Measurements from ENCODE around the gene ELF3.
"Not testable (repeated sequence)": the region's sequence is repeated elsewhere in the genome, so short reads cannot be mapped to it uniquely, and the experiment has no call there.

The ELF3 gene

DNA sequence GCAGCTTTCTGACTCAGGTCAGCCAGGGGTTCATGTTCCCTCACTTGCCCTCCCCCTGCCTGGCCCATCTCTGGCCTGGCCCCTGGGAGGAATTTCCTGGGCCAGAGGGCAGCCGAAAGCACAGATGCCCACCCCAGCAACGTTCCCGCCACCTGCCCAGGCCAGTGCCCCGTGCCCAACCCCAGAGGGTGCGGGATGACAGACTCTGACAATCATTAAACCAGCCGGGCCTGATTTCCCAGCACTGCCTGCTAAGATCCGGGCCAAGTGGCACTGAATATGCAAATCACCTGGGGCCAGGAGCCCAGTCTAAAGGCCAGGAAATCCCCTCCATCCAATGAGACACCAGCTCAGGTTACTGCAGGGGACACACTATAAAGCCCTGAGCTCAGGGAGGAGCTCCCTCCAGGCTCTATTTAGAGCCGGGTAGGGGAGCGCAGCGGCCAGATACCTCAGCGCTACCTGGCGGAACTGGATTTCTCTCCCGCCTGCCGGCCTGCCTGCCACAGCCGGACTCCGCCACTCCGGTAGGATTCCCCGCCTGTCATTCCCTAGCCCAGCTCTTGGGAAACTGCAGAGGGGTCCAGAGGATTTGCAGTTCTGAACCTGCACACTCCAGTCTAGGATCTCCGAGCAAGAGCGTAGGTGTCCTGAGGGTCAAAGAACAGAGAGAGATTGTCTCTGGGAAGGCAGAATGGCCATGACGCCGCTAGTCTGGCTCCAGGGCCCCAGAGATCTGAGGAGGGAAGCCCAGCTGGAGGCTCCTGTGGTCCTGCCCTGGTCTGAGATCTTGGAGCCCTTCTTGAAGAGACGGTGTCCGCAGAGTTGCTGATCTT, at the start of gene ELF3:
TSS of gene ELF3 (plus strand) at position 408 of the 836 bp plus-strand sequence. CDS start 550 bp downstream, outside the sequence.
- DNase-seq (ENCODE audit: low read depth) = no peak

DNA sequence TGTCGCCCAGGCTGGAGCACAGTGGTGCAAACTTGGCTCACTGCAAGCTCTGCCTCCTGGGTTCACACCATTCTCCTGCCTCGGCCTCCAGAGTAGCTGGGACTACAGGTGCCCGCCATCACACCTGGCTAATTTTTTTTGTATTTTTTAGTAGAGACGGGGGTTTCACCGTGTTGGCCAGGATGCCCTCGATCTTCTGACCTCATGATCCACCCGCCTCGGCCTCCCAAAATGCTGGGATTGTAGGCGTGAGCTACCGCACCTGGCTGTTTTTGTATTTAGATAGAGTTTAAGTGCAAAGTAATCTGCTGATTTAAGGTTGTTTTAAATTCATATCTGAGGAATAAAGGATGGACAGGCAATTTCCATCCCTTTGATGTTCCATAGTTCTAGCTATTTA, 48.0 kb upstream of the ELF3 start:
- DNase-seq (ENCODE audit: low read depth) = not testable (repeated sequence)

DNA sequence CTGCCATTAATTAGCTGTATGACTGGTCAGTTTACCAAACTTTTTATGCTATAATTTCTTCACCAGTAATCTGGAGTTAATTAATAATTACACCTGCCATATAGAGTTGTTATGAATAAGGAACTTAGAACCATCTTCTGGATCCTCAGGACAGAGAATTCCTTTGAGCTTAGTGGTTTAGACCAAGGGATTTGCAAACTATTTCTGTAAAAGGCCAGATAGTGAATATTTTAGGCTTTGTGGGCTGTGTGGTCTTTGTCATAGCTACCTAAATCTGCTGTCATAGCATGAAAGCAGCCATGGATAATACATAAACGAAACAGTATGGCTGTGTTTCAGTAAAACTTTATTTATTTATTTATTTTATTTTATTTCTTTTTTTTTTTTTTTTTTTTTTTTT, 46.1 kb upstream of the ELF3 start:
- peak; percentile 88 for DNase-seq (ENCODE audit: low read depth)

DNA sequence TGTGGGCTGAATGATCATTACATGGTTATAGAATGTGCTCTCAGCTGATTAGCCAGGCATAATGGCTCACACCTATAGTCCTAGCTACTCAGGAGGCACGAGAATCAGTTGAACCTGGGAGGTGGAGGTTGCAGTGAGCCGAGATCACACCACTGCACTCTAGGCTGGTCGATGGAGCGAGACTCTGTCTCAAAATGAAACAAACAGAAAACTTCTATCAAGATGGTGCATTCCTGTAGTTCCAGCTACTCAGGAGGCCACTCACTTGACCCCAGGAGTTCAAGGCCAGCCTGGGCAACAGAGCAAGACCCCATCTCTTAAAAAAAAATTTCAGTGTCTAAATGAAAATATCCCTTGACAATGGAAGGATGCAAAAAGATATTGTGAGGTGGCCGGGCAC, 44.2 kb upstream of the ELF3 start:
- no peak for DNase-seq (ENCODE audit: low read depth)

DNA sequence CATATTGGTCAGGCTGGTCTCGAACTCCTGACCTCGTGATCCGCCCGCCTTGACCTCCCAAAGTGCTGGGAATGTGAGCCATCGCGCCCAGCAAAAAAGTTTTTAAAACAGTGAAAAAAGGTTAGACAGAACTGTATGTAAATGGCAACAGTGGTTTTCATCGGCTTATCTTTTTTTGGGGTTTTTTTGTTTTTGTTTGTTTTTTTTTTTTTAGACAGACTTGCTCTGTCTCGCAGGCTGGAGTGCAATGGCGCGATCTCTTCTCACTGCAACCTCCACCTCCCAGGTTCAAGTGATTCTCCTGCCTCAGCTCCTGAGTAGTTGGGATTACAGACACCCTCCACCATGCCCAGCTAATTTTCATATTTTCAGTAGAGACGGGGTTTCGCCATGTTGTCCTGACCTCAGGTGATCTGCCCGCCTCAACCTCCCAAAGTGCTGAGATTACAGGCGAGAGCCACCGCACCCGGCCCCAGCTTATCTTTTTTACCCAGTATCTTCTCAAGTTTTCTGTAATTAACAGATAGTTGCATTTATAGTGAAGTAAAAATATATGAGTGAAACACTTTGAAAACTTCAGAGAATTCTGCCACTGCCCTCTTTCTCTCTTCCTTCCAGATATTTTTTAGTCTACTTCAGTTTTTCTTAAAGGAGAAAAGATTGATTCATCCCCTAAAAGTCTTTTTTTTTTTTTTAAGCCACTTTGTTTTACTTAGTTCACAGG, 42.0 kb upstream of the ELF3 start:
- no peak for DNase-seq (ENCODE audit: low read depth)

DNA sequence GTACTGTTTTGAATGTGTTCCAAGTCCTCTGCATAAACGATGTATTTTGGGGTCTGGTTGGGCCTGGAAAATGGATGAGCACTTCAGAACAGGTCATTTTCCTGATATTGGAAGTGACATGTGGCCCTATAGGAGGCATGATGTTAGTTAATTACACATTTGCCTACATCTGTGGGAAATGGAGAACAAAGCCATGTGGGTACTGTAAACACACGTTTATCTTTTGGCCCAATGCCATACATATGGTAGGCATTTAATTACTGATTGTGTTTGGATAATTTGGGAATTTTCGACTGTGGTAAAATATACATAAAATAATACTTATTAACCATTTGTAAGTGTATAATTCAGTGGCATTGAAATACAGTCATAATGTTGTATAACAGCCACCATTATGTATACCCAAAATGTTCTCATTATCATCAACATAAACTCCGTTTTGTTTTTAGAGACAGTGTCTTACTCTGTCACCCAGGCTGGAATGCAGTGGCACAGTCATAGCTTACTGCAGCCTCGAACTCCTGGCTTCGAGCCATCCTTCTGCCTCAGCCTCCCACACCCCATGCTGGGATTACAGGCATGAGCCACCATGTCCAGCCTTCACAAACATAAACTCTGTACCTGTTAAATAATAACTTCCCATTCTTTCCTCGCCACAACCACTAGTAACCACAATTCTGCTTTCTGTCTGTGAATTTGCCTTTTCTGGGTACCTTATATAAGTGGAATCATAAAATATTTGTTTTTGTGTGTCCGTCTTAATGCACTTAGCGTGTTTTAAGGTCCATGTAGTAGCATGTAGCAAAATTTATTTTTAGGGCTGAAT, 39.8 kb upstream of the ELF3 start:
- DNase-seq (ENCODE audit: low read depth) = peak; percentile 41

DNA sequence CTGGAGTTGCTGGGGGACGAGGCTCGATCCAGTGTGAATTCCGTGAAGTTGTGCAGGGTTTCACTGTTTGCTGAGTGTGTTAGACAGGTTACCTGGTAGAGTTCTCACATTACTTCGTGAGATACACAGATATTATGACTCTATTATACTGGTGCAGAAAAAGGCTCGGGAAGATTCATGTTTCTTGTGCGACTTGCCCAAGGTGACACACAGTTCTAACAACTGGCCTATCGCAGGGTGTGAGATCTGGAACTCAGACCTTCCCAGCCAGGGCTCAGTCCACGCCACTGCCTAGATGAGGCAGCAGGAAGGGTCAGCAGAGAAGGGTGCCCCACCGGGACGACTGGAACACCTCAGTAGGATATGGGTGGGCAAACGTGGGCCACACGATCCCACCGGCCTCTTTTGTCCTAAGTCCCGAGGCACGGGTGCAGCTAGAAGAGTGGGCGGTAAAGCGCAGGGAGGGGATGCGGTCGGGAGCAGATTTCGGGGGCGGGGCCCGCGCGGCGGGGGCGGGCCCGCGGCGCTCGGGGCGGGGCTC, 28.2 kb upstream of the ELF3 start:
- DNase-seq (ENCODE audit: low read depth) = no peak

DNA sequence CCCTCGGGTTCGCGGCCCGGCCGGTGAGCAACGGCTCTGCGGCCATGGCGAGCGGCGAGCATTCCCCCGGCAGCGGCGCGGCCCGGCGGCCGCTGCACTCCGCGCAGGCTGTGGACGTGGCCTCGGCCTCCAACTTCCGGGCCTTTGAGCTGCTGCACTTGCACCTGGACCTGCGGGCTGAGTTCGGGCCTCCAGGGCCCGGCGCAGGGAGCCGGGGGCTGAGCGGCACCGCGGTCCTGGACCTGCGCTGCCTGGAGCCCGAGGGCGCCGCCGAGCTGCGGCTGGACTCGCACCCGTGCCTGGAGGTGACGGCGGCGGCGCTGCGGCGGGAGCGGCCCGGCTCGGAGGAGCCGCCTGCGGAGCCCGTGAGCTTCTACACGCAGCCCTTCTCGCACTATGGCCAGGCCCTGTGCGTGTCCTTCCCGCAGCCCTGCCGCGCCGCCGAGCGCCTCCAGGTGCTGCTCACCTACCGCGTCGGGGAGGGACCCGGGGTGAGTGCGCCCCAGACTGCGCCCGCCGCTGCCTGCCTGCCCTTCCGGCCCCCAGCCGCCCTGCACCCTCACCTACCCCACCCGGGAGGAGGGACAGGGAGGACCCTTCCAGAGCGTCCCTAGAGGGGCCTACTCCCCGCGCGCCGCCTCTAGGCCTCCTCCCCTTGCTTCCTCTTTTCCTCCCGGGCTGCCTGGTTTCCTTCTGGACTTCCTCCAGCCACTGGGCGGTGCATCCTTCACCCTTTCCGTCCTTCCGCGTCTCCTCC, 27.6 kb upstream of the ELF3 start, which contains the start of gene RNPEP:
TSS of gene RNPEP (plus strand) at position 26 of the 757 bp plus-strand sequence. CDS start at position 45, 19 bp downstream.
- DNase-seq (ENCODE audit: low read depth) = peak; percentile 67

DNA sequence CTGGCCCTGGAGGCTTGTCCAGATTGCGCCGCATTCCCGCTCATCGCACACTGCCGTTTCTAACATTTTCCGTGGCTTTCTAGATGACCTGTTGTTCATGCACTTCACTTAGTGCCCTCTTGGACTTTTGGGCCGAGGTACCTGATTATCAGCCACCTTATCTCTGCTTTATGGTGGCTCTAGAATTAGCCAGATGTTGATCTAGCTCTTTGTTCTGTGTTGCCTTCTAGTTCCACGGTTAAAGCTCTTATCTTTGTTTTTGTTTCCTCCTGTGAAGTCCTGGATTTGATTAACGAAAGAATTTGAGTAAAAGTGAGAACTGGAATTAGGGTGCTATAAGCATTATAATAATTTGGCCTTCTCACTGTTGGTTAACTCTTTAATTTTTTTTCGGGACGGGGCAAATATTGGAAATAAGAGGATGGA, 27.0 kb upstream of the ELF3 start:
- no peak for DNase-seq (ENCODE audit: low read depth)

DNA sequence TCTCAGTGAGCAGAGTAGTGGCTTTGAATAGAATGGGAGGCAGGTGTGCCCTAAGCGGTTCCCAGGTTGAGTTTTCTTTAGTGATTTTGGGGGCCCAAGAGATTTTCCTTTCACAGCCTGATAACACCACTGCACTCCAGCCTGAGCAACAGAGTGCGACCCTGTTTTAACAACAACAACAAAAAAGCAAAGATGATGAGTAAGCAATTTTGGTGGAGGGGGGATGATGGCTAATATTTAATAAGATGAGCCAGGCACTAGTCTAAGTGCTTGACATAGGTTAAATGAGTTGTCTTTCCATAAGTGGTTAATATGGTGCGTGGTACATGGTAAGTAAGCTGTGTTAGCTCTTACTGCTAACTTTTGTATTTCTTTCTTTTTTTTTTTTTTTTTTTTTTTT, 25.9 kb upstream of the ELF3 start:
- DNase-seq (ENCODE audit: low read depth) = no peak

DNA sequence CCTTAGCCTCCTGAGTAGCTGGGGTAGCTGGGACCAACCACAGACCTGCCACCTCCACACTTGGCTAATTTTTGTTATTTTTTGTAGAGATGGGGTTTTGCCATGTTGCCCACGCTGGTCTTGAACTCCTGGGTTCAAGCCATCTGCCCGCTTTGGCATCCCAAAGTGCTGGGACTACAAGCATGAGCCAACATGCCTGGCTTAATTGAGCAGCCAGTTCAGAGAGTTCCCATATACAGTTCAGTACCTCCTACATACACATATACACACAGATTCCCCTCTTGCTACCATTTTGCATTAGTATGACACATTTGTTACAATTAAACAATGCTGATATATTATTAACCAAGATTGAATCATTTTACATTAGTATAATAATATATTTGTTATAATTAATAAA, 25.0 kb upstream of the ELF3 start:
- no peak for DNase-seq (ENCODE audit: low read depth)

DNA sequence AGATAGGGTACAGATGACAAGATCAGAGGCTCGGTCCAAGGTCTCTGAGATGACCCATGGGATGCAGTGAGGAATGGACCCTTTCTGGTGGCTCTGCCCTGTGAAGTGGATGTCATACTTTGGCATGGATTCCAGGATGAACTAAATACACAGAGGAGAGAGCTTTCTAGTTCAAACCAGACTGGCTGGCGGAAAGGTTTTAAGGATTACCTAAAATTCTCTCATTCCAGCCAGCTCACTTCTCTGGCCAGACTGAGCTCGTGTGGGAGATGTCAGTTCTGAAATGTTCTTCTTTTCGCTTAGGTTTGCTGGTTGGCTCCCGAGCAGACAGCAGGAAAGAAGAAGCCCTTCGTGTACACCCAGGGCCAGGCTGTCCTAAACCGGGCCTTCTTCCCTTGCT, 21.8 kb upstream of the ELF3 start:
- DNase-seq (ENCODE audit: low read depth) = no peak

DNA sequence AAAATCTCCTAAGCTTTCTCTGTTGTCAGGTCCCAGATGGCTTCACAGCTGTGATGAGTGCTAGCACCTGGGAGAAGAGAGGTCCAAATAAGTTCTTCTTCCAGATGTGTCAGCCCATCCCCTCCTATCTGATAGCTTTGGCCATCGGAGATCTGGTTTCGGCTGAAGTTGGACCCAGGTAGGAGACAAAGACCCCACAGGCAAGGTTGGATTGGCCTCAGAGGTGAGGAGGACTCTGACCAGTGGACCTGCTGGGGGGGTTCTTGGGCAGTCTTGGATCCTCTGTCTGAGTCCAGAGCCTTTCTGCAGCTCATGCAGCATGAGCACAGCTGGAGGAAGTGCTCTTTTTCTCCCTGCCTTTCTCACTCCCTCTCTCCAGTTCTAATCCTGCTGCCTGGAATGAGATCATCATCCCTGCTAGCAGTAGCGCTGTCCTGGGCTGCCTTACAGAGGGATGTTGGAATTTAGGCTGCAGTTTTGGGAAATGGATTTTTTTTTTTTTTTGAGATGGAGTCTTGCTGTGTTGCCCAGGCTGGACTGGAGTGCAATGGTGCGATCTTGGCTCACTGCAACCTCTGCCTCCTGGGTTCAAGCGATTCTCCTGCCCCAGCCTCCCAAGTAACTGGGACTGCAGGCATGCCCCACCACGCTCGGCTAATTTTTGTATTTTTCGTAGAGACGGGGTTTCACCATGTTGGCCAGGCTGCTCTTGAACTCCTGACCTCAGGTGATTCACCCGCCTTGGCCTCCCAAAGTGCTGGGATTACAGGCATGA, 20.8 kb upstream of the ELF3 start:
- DNase-seq (ENCODE audit: low read depth) = no peak

DNA sequence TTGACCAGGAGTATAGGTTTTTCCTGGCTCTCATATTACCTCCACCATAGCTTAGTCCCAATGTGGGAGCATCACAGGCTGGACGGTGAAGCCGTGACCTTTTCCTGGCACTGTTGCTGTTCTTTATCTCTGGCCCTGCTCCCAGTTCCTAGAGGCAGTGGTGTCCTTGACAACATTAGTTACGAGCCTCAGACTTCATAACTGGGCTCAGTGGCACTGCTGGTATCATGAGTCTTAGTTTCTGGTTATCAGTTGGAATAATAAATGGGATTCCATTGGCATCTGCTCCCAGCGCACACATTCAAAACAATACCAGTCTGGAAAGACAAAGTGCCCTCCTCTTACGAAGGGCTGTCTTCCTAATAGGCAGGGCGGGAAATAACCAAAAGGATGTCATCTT, 20.0 kb upstream of the ELF3 start:
- no peak for DNase-seq (ENCODE audit: low read depth)

DNA sequence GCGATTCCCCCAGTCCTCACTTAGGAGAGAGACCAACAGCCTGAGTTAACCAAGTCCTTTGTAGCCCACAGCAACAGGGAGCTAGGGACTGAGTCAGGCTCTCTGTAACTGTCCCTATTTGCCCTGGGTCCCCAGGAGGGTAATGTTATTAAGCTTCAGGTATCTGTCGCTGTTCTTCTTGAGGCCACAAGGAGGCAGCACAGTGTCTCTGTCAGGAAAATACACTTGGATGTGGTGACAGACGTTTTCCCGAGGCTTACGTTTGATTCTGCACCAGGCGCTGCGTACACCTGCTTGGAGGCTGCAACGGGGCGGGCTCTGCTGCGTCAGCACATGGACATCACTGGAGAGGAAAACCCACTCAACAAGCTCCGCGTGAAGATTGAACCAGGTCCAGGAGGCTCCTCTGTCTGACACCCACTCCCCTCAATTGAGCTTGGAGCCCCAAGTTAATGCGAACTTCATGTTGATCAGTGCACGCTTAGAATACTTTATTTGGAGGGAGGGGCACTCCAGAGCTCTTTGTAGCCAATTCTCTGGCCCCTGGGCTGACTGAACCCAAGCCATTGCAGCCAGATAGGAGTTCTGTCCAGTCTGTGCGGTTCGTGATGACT, 10.7 kb upstream of the ELF3 start:
- DNase-seq (ENCODE audit: low read depth) = peak; percentile 48

DNA sequence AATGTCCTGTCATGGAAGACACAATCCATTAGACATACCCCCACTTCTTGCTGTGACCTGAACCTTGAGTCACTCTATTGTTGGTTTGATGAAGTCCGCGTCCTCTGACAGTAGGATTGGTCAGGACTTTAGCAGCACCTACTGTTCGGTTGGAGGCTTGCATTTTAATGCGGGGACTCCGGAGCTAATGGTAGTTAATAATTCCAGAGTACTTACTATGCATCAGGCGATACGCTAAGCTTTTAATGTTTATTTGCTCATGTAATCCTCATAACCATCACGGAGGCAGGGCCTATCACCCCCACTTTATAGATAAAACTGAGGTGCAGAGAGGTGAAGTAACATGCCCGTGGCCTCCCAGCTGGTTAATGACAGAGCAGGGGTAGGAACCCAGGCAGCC, 7.9 kb upstream of the ELF3 start:
- DNase-seq (ENCODE audit: low read depth) = no peak

DNA sequence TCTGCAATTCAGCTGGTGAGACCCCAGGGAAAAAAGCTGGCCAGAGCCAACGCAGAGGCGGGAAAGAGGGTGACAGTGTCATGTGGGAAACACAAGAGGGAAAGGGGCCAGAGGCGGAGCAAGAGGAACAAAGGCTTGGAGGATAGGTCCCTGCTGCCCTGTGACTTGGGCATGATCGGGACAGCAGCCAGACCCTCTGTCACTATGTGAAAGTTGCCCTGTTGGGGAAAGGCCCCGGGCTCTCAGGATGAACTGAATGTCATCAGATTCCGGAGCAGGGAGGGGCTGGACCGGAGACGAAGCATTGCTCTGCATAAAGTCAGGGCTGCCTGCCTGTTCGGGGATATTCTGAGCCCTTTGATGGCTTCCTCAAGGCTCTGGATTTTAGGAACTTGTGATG, 5.7 kb upstream of the ELF3 start:
- DNase-seq (ENCODE audit: low read depth) = no peak

DNA sequence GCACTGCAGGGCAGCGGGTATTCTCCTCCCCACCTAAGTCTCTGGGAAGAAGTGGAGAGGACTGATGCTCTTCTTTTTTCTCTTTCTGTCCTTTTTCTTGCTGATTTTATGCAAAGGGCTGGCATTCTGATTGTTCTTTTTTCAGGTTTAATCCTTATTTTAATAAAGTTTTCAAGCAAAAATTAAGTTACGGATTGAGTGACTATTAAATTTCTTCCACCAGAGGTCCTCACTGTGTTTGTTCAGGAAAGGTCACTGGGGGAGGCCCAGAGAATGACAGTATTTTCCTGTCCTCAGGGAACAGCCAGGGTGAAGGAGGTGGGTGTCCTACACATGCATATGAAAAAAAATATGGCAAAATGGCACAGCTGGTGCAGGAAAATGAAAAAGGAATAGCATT, 4.4 kb upstream of the ELF3 start:
- DNase-seq (ENCODE audit: low read depth) = peak; percentile 40

DNA sequence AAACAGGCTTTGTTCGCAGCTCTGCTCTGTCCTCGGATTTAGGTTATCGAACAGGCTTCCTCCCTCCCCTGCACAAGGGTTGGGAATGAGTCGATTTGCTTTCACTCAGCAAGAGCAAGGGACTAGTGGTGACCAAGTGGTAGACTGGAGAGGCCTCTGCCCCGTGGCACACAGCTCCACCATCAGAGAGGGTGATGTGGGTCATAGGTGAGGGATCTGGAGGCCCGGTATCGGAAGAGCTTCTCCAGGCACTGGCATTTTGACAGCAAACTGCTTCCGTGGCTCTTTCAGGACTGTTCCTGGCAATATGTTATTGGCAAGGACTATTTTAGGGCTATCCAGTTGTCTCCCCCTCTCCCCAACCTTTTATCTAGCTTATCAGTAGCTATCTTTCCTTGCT, 3.1 kb upstream of the ELF3 start:
- DNase-seq (ENCODE audit: low read depth) = no peak

DNA sequence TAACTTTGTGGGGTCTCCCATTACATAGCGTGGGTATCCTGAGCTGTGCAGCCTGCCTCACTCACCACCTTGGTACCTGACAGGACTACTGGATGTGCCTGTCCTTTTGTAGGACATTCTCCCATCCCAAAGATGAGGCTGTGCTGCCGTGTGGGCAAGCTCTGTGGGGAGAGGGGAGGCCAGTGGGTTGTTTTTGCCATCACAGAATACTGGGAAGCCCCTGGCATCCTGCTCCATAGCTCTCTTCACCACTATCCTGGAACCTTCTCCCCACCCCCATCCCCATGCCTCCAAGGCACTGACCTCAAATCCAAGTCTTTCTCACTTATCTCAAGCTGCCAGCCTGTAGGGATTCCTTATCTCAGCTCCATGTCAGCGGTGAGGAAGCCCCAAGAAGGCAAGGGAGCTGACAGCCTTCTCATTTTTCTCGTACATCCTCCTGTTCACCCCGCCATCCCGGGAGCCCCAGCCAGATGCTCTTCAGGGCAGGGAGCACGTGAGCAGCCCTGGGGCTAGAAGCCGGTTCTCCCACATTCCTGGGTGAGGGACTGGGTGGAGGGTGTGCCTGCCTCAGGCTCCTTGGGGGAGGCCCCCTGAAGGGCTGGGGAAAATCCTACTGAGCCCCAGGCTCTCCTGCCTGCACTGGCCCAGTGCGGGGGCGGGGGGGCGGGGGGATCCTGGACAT, 2.4 kb upstream of the ELF3 start:
- DNase-seq (ENCODE audit: low read depth) = no peak

Measured in iris pigment epithelial cell (primary cell).